HEK293 (cell line): ENCODE results near the gene B4GALNT2.

ENCODE experiments used
- CTCF ChIA-PET: fragments of 350-600 bp; formaldehyde crosslinking; extraction: SDS; loops from one replicate; lab custom pipeline; 2021; ENCODE audit warnings: antibody characterized with exemption; lab: Yijun Ruan, JAX
- POLR2A ChIA-PET: fragments of 300-600 bp; formaldehyde crosslinking; extraction: SDS; loops from one replicate; lab custom pipeline; 2020; ENCODE audit warnings: antibody characterized with exemption, inconsistent platforms; lab: Yijun Ruan, JAX
- H3K27ac ChIP-seq: fragments of 200-500 bp; sonication (Bioruptor generic); 2 replicates; pipeline ENCODE4 v1.5.1; 2014; ENCODE audit warnings: low read depth, low read length, control low read depth, inconsistent platforms; ENCODE audit errors: extremely low read depth
- H3K36me3 ChIP-seq, 2 experiments: fragments of 200-500 bp in 1 of 2; sonication (Bioruptor generic) in 1 of 2; 1 replicate in 1 of 2; 2 replicates in 1 of 2; pipeline ENCODE4 v1.5.1; 2014 to 2017; ENCODE audit warnings: inconsistent platforms in 2 of 2, low read length in 2 of 2; ENCODE audit not compliant: control insufficient read depth in 2 of 2, insufficient read depth in 1 of 2
- H3K4me1 ChIP-seq: fragments of 200-500 bp; sonication (Bioruptor generic); 2 replicates; pipeline ENCODE4 v1.5.1; 2014; ENCODE audit warnings: mild to moderate bottlenecking, low read length, inconsistent platforms; ENCODE audit not compliant: control insufficient read depth, insufficient read depth
- H3K4me3 ChIP-seq: 2 replicates; pipeline ENCODE4 v1.5.1; 2011; ENCODE audit warnings: low read depth, mild to moderate bottlenecking, control low read depth, low read length, moderate library complexity
- H3K9me3 ChIP-seq: fragments of 200-500 bp; sonication (Bioruptor generic); 2 replicates; pipeline ENCODE4 v1.5.1; 2014; ENCODE audit warnings: low read depth, low read length, inconsistent platforms; ENCODE audit not compliant: control insufficient read depth, insufficient read depth
- AEBP2 ChIP-seq: fragments of 450-650 bp; formaldehyde crosslinking; IDR thresholded peaks from 2 replicates; pipeline ENCODE4 v1.5.1; 2016; ENCODE audit warnings: missing biosample characterization, missing genetic modification characterization, borderline replicate concordance
- ATF2 ChIP-seq: fragments of 450-650 bp; formaldehyde crosslinking; IDR thresholded peaks from 2 replicates; pipeline ENCODE4 v1.5.1; 2016; ENCODE audit warnings: missing biosample characterization, missing genetic modification characterization, low read depth
- GLI4 ChIP-seq: fragments of 450-650 bp; formaldehyde crosslinking; IDR thresholded peaks from 2 replicates; pipeline ENCODE4 v1.5.1; 2016; ENCODE audit warnings: missing biosample characterization, missing genetic modification characterization
- HOXC10 ChIP-seq: sonication (generic); formaldehyde crosslinking; IDR thresholded peaks from 2 replicates; pipeline ENCODE4 v1.8.1; 2023; ENCODE audit warnings: mild to moderate bottlenecking, missing genetic modification reagents
- PRDM10 ChIP-seq: fragments of 450-650 bp; formaldehyde crosslinking; IDR thresholded peaks from 2 replicates; pipeline ENCODE4 v1.5.1; 2016; ENCODE audit warnings: missing biosample characterization, missing genetic modification characterization
- PRDM2 ChIP-seq: fragments of 450-650 bp; formaldehyde crosslinking; IDR thresholded peaks from 2 replicates; pipeline ENCODE4 v1.5.1; 2016; ENCODE audit warnings: missing biosample characterization, missing genetic modification characterization, borderline replicate concordance
- SETDB1 ChIP-seq: IDR thresholded peaks from one replicate; pipeline ENCODE4 v1.6.1; 2017; ENCODE audit warnings: mild to moderate bottlenecking, low read length, moderate library complexity, mixed read lengths; ENCODE audit not compliant: insufficient read length
- ZBTB11 ChIP-seq: fragments of 450-650 bp; formaldehyde crosslinking; conservative IDR thresholded peaks from 2 replicates; pipeline ENCODE4 v1.5.1; 2016; ENCODE audit warnings: low read depth, missing biosample characterization, missing genetic modification characterization
- ZBTB48 ChIP-seq: fragments of 450-650 bp; formaldehyde crosslinking; IDR thresholded peaks from 2 replicates; pipeline ENCODE4 v1.5.1; 2016; ENCODE audit warnings: missing biosample characterization, missing genetic modification characterization
- ZBTB6 ChIP-seq: fragments of 450-650 bp; formaldehyde crosslinking; IDR thresholded peaks from 2 replicates; pipeline ENCODE4 v1.5.1; 2017; ENCODE audit warnings: missing biosample characterization, missing genetic modification characterization
- ZBTB8A ChIP-seq: fragments of 450-650 bp; formaldehyde crosslinking; IDR thresholded peaks from 2 replicates; pipeline ENCODE4 v1.5.1; 2016; ENCODE audit warnings: missing biosample characterization, missing genetic modification characterization
- ZEB2 ChIP-seq: fragments of 450-650 bp; formaldehyde crosslinking; IDR thresholded peaks from 2 replicates; pipeline ENCODE4 v1.5.1; 2016; ENCODE audit warnings: missing biosample characterization, missing genetic modification characterization
- ZFHX2 ChIP-seq: fragments of 450-650 bp; formaldehyde crosslinking; conservative IDR thresholded peaks from 2 replicates; pipeline ENCODE4 v1.5.1; 2016; ENCODE audit warnings: missing biosample characterization, missing genetic modification characterization
- ZFP69B ChIP-seq: fragments of 450-650 bp; formaldehyde crosslinking; IDR thresholded peaks from 2 replicates; pipeline ENCODE4 v1.5.1; 2016; ENCODE audit warnings: missing biosample characterization, missing genetic modification characterization
- ZNF174 ChIP-seq: fragments of 450-650 bp; formaldehyde crosslinking; IDR thresholded peaks from 2 replicates; pipeline ENCODE4 v1.5.0; 2017; ENCODE audit warnings: missing biosample characterization, mild to moderate bottlenecking, missing genetic modification characterization
- ZNF24 ChIP-seq: fragments of 450-650 bp; formaldehyde crosslinking; IDR thresholded peaks from 2 replicates; pipeline ENCODE4 v1.5.1; 2016; ENCODE audit warnings: missing biosample characterization, missing genetic modification characterization
- ZNF292 ChIP-seq: fragments of 450-650 bp; formaldehyde crosslinking; IDR thresholded peaks from 2 replicates; pipeline ENCODE4 v1.5.1; 2016; ENCODE audit warnings: low read depth, missing biosample characterization, missing genetic modification characterization, borderline replicate concordance
- ZNF501 ChIP-seq: fragments of 450-650 bp; formaldehyde crosslinking; IDR thresholded peaks from 2 replicates; pipeline ENCODE4 v1.5.1; 2016; ENCODE audit warnings: missing biosample characterization, missing genetic modification characterization
- ZNF549 ChIP-seq: fragments of 450-650 bp; IDR thresholded peaks from 2 replicates; pipeline ENCODE4 v1.5.1; 2018; ENCODE audit warnings: missing biosample characterization, missing genetic modification characterization, mild to moderate bottlenecking, inconsistent platforms, moderate library complexity
- ZNF561 ChIP-seq: fragments of 450-650 bp; IDR thresholded peaks from 2 replicates; pipeline ENCODE4 v1.5.1; 2018; ENCODE audit warnings: missing biosample characterization, missing genetic modification characterization, borderline replicate concordance
- ZXDB ChIP-seq: fragments of 450-650 bp; formaldehyde crosslinking; IDR thresholded peaks from 2 replicates; pipeline ENCODE4 v1.5.1; 2016; ENCODE audit warnings: missing biosample characterization, missing genetic modification characterization

B4GALNT2 gene

GRCh38 chr17:49089094-49089493 lies 43.5 kb upstream of the B4GALNT2 start:
- no peaks in the 10 kb centered on the region; the same call in 1 of the 2 replicates for H3K9me3 ChIP-seq
- no peaks in the 10 kb centered on the region for H3K36me3 ChIP-seq
- H3K4me1 ChIP-seq, result no peaks in the 10 kb centered on the region
- H3K4me3 ChIP-seq, result no peak overlapping the region
- no peak overlapping the region for H3K27ac ChIP-seq
- ChIA-PET CTCF (no interaction called here), POLR2A (interaction anchor here (0.6 kb wide), 1 partner anchor 349 kb away, joined by 3 read pairs; no protein-coding TSS in a partner anchor)
- TF ChIP-seq ZNF174 (tag by site-specific recombination), result no peak
- TF ChIP-seq ZBTB8A, result no peak
- no peak for TF ChIP-seq ZXDB
- TF ChIP-seq AEBP2, result no peak
- no peak for TF ChIP-seq PRDM2 (tag by site-specific recombination)
- no peak for TF ChIP-seq ZBTB11 (tag by site-specific recombination)
- TF ChIP-seq GLI4 (tag by site-specific recombination), result no peak
- no peak for TF ChIP-seq ZNF549 (tag by site-specific recombination)
- TF ChIP-seq SETDB1, result no peak
- no peak for TF ChIP-seq ZBTB6 (tag by site-specific recombination)
- TF ChIP-seq HOXC10 (CRISPR knock-in tag), result no peak
- no peak for TF ChIP-seq ZNF24 (tag by site-specific recombination)
- TF ChIP-seq ATF2 (tag by site-specific recombination), result 0 out of 2 replicates have a peak, but pooled peaks have one; percentile 30
- TF ChIP-seq ZFP69B (tag by site-specific recombination), result no peak
- no peak for TF ChIP-seq ZNF561
- TF ChIP-seq ZFHX2, result peak; percentile 58
- TF ChIP-seq ZNF501, result no peak
- no peak for TF ChIP-seq ZNF292 (tag by site-specific recombination)
- 0 out of 2 replicates have a peak, but pooled peaks have one; percentile 37 for TF ChIP-seq ZEB2
- TF ChIP-seq ZBTB48 (tag by site-specific recombination), result no peak
- peak; percentile 44 for TF ChIP-seq PRDM10 (tag by site-specific recombination)
